ENCODE measurements around the gene SLC6A13.
"Not testable (repeated sequence)": the region's sequence is repeated elsewhere in the genome, so short reads cannot be mapped to it uniquely, and the experiment has no call there.

Gene SLC6A13

GRCh38 chr12:263574-263973 is 938 bp upstream of the SLC6A13 start:
- DNase-seq = no peak

- DNase-seq = no peak
These were observed 523 bp downstream of the SLC6A13 start for GRCh38 chr12:262113-262512.

GRCh38 chr12:257521-258321 is 4.9 kb downstream of the SLC6A13 start:
- DNase-seq = no peak

GRCh38 chr12:256958-257357 is 5.7 kb downstream of the SLC6A13 start:
- no peak for DNase-seq

GRCh38 chr12:256225-256624 is 6.4 kb downstream of the SLC6A13 start:
- no peak for DNase-seq

GRCh38 chr12:254912-255311 is 7.7 kb downstream of the SLC6A13 start:
- no peak for DNase-seq

GRCh38 chr12:254039-254438 is 8.6 kb downstream of the SLC6A13 start:
- no peak for DNase-seq

- DNase-seq = no peak
These were observed 9.4 kb downstream of the SLC6A13 start for GRCh38 chr12:253116-253831.

GRCh38 chr12:252636-253035 is 10.0 kb downstream of the SLC6A13 start:
- DNase-seq = no peak

GRCh38 chr12:247271-247670 is 15.4 kb downstream of the SLC6A13 start:
- DNase-seq = no peak

GRCh38 chr12:243381-243780 is 19.3 kb downstream of the SLC6A13 start:
- no peak for DNase-seq

- no peak for DNase-seq
These were observed 20.1 kb downstream of the SLC6A13 start for GRCh38 chr12:242496-242895.

- no peak for DNase-seq
These were observed 21.4 kb downstream of the SLC6A13 start for GRCh38 chr12:241266-241665.

GRCh38 chr12:240566-240965 is 22.1 kb downstream of the SLC6A13 start:
- DNase-seq = no peak

- no peak for DNase-seq
These were observed 23.8 kb downstream of the SLC6A13 start for GRCh38 chr12:238736-239398.

- no peak for DNase-seq
These were observed 24.5 kb downstream of the SLC6A13 start for GRCh38 chr12:238116-238515.

GRCh38 chr12:237026-237815 is 25.4 kb downstream of the SLC6A13 start:
- DNase-seq = no peak

- no peak for DNase-seq
These were observed 26.2 kb downstream of the SLC6A13 start for GRCh38 chr12:236445-236844.

GRCh38 chr12:235967-236366 is 26.7 kb downstream of the SLC6A13 start:
- DNase-seq = not testable (repeated sequence)

- DNase-seq = no peak
These were observed 27.7 kb downstream of the SLC6A13 start for GRCh38 chr12:234891-235415.

GRCh38 chr12:234019-234418 is 28.6 kb downstream of the SLC6A13 start:
- no peak for DNase-seq

- DNase-seq = no peak
These were observed 29.0 kb downstream of the SLC6A13 start for GRCh38 chr12:233615-233968.

Measured in CD4-positive, alpha-beta T cell treated with Interleukin-12 subunit alpha and Interleukin-12 subunit beta, for 1 hour (primary cell).